ENCODE measurements around the gene TAF6L. TPM values are rescaled to one million over a fixed set of nuclear protein-coding genes. Genes with fewer than 3 reads are reported as not detected.

TAF6L gene
- total and polyA plus RNA-seq, 2 experiments from 2014 or later, result 38.8 to 56.3 TPM

- peak within 1 kb of the TSS; percentile 97 for H3K27ac ChIP-seq
Measured at GRCh38 chr11:62831520-62832335, 60.5 kb downstream of the TAF6L start, which contains the start of gene STX5. TSS of gene STX5 (minus strand) at chr11:62832051. CDS start at chr11:62831243, 808 bp downstream.

DNA sequence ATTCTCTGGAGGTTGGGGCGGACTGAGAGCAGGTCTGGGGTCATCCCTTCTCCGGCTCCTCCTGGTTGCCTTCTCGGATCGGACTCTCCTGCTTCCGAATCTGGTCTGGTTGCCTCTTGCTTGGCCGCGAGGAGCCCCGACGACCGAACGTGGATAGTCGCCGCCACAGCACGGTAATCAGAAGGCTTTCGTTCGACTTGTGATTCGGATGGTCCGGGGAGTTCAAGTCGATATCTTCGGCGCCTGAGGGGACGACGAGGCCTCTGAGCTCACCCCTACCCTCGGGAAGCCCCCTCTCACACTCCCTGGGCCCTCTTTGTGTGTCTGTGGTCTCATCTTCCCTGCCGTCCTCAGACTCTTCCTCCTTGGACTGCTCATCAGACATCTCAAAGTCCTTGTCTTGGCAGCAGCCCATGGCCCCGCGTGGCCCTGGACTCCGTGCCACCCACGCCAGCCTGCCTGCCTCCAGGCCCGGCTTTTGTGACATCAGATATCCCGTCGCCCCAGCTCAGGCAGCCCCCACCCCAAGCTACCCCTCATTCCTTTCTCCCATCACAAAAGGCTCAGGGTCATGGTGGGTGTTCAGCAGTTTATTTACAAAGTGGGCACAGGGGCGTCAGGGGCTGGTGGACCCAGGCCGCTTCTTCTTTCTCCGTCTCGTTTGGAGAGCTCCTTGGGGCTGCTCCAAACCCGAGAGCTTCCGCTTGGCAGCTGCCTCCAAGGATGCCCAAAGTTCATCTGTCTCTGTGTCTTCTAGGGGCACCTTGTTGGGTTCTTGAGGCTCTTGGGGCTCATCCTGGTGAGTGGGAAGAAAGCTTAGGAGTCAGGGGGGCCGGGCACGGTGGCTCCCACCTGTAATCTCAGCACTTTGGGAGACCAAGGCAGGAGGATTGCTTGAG, 61.4 kb downstream of the TAF6L start, which contains the start of gene TEX54:
Gene TEX54 (minus strand): TSS at position 506 of the 899 bp plus-strand sequence.
- peaks cover under 1% of the 10 kb centered on the region for H3K36me3 ChIP-seq

More at GRCh38 chr11:62831520-62832335, 60.5 kb downstream of the TAF6L start, which contains the start of gene STX5:
- peak; percentile 99 to 100 for DNase-seq (ENCODE audit: low read depth in 1 of 2, low spot score in 1 of 2)
- Histone ChIP-seq H3K27me3 (no peaks in the 10 kb centered on the region), H3K4me3 (peak within 1 kb of the TSS; percentile 90), H3K36me3 (peaks cover 9% of the 10 kb centered on the region), H3K9me3 (ENCODE audit: low read depth) (no peaks in the 10 kb centered on the region), H3K4me1 (ENCODE audit: low read depth) (peaks cover 10% of the 10 kb centered on the region)
- TF ChIP-seq, protein P1, sequence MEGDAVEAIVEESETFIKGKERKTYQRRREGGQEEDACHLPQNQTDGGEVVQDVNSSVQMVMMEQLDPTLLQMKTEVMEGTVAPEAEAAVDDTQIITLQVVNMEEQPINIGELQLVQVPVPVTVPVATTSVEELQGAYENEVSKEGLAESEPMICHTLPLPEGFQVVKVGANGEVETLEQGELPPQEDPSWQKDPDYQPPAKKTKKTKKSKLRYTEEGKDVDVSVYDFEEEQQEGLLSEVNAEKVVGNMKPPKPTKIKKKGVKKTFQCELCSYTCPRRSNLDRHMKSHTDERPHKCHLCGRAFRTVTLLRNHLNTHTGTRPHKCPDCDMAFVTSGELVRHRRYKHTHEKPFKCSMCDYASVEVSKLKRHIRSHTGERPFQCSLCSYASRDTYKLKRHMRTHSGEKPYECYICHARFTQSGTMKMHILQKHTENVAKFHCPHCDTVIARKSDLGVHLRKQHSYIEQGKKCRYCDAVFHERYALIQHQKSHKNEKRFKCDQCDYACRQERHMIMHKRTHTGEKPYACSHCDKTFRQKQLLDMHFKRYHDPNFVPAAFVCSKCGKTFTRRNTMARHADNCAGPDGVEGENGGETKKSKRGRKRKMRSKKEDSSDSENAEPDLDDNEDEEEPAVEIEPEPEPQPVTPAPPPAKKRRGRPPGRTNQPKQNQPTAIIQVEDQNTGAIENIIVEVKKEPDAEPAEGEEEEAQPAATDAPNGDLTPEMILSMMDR (IDR thresholded peaks at IDR 0.05; ENCODE audit: low read depth, low read length), result no peak

DNA sequence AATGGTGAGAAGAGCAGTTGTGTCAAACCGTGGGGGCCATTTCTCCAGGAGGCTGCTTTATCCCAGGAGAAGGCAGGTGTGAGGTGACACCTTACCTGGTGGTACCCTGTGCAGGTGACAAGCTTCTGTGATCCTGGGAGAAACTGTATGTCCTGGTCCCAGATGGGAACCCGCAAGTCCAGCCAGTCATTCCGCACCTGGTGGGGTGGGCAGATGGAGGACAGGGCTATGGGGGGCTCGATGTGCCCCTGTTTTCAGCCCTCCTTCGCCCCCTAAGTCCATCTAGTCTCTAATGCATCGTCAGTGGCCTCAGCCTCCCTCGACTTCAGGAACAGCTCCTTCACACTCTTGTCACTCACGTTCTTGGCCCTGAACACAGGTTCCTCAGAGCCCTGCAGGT, 64.1 kb downstream of the TAF6L start:
- TF ChIP-seq, protein P1 (IDR thresholded peaks at IDR 0.05; ENCODE audit: low read depth, low read length), result no peak
- Histone ChIP-seq H3K27ac (no peak overlapping the region), H3K4me1 (ENCODE audit: low read depth) (peaks cover 7% of the 10 kb centered on the region), H3K36me3 (no peaks in the 10 kb centered on the region), H3K27me3 (no peaks in the 10 kb centered on the region), H3K4me3 (no peak overlapping the region), H3K9me3 (ENCODE audit: low read depth) (no peaks in the 10 kb centered on the region)
- no peak for DNase-seq (ENCODE audit: low read depth in 1 of 2, low spot score in 1 of 2)

More for the DNA sequence above, 61.4 kb downstream of the TAF6L start, which contains the start of gene TEX54:
- Histone ChIP-seq H3K27ac (peak within 1 kb of the TSS; percentile 97), H3K27me3 (no peaks in the 10 kb centered on the region), H3K9me3 (ENCODE audit: low read depth) (no peaks in the 10 kb centered on the region), H3K4me1 (ENCODE audit: low read depth) (peaks cover 10% of the 10 kb centered on the region), H3K4me3 (peak within 1 kb of the TSS; percentile 90)
- TF ChIP-seq, protein P1 (IDR thresholded peaks at IDR 0.05; ENCODE audit: low read depth, low read length), result no peak
- DNase-seq (ENCODE audit: low read depth in 1 of 2, low spot score in 1 of 2), result no peak

Other genes starting within 250 kb of the TAF6L start
Only the 30 nearest of the 31 such genes appear.
- 50.1 and 77.1 TPM in 2 replicates for gene AHNAK, start 224.6 kb upstream of the TAF6L start, total RNA-seq
- 10.9 and 13.4 TPM in 2 replicates for gene AHNAK, start 224.6 kb upstream of the TAF6L start, polyA plus RNA-seq
- gene EEF1G, start 197.5 kb upstream of the TAF6L start, total RNA-seq, result 1,990 and 2,091 TPM in 2 replicates
- 769 and 853 TPM in 2 replicates for gene EEF1G, start 197.5 kb upstream of the TAF6L start, polyA plus RNA-seq
- gene TUT1, start 179.9 kb upstream of the TAF6L start, total RNA-seq, result 14.9 and 29.1 TPM in 2 replicates
- gene TUT1, start 179.9 kb upstream of the TAF6L start, polyA plus RNA-seq, result 18.7 and 32.1 TPM in 2 replicates
- gene MTA2, start 169.5 kb upstream of the TAF6L start, total RNA-seq, result 101 and 108 TPM in 2 replicates
- 22.9 and 31.9 TPM in 2 replicates for gene MTA2, start 169.5 kb upstream of the TAF6L start, polyA plus RNA-seq
- gene EML3, start 158.6 kb upstream of the TAF6L start, total RNA-seq, result 21.1 and 42.8 TPM in 2 replicates
- 32.0 and 38.4 TPM in 2 replicates for gene EML3, start 158.6 kb upstream of the TAF6L start, polyA plus RNA-seq
- gene ROM1, start 158.1 kb upstream of the TAF6L start, total RNA-seq, result 3.3 and 3.5 TPM in 2 replicates
- 6.9 and 7.9 TPM in 2 replicates for gene ROM1, start 158.1 kb upstream of the TAF6L start, polyA plus RNA-seq
- gene B3GAT3, start 149.4 kb upstream of the TAF6L start, total RNA-seq, result 46.4 and 52.0 TPM in 2 replicates
- gene B3GAT3, start 149.4 kb upstream of the TAF6L start, polyA plus RNA-seq, result 53.0 and 64.9 TPM in 2 replicates
- 110 TPM in 2 replicates for gene GANAB, start 124.8 kb upstream of the TAF6L start, total RNA-seq
- gene GANAB, start 124.8 kb upstream of the TAF6L start, polyA plus RNA-seq, result 143 and 151 TPM in 2 replicates
- 33.9 and 36.3 TPM in 2 replicates for gene INTS5, start 118.1 kb upstream of the TAF6L start, total RNA-seq
- 32.2 and 40.1 TPM in 2 replicates for gene INTS5, start 118.1 kb upstream of the TAF6L start, polyA plus RNA-seq
- gene C11orf98, start 106.2 kb upstream of the TAF6L start, total RNA-seq, result 136 and 141 TPM in 2 replicates
- 115 and 136 TPM in 2 replicates for gene C11orf98, start 106.2 kb upstream of the TAF6L start, polyA plus RNA-seq
- 3.8 and 11.0 TPM in 2 replicates for gene CSKMT, start 106.1 kb upstream of the TAF6L start, total RNA-seq
- 14.1 and 25.1 TPM in 2 replicates for gene CSKMT, start 106.1 kb upstream of the TAF6L start, polyA plus RNA-seq
- gene UQCC3, start 99.7 kb upstream of the TAF6L start, total RNA-seq, result 13.0 and 18.8 TPM in 2 replicates
- 32.3 and 33.5 TPM in 2 replicates for gene UQCC3, start 99.7 kb upstream of the TAF6L start, polyA plus RNA-seq
- 11.1 and 11.6 TPM in 2 replicates for gene LBHD1, start 99.1 kb upstream of the TAF6L start, total RNA-seq
- gene LBHD1, start 99.1 kb upstream of the TAF6L start, polyA plus RNA-seq, result 10.1 and 11.7 TPM in 2 replicates
- gene UBXN1, start 92.3 kb upstream of the TAF6L start, total RNA-seq, result 235 and 302 TPM in 2 replicates
- gene UBXN1, start 92.3 kb upstream of the TAF6L start, polyA plus RNA-seq, result 109 and 111 TPM in 2 replicates
- 0.81 and 1.9 TPM in 2 replicates for gene LRRN4CL, start 81.9 kb upstream of the TAF6L start, total RNA-seq
- 0.24 TPM in 1 of 2 replicates, not detected in the other for gene LRRN4CL, start 81.9 kb upstream of the TAF6L start, polyA plus RNA-seq
- gene BSCL2, start 64.0 kb upstream of the TAF6L start, total RNA-seq, result 70.3 and 73.8 TPM in 2 replicates
- 73.7 and 79.2 TPM in 2 replicates for gene BSCL2, start 64.0 kb upstream of the TAF6L start, polyA plus RNA-seq
- gene GNG3, start 63.7 kb upstream of the TAF6L start, total RNA-seq, result 0.67 TPM in 1 of 2 replicates, not detected in the other
- 2.6 and 3.0 TPM in 2 replicates for gene GNG3, start 63.7 kb upstream of the TAF6L start, polyA plus RNA-seq
- gene HNRNPUL2, start 43.9 kb upstream of the TAF6L start, total RNA-seq, result 13.7 and 20.0 TPM in 2 replicates
- gene HNRNPUL2, start 43.9 kb upstream of the TAF6L start, polyA plus RNA-seq, result 2.9 and 3.2 TPM in 2 replicates
- 36.3 and 37.3 TPM in 2 replicates for gene TTC9C, start 42.9 kb upstream of the TAF6L start, total RNA-seq
- 39.0 and 45.1 TPM in 2 replicates for gene TTC9C, start 42.9 kb upstream of the TAF6L start, polyA plus RNA-seq
- 12.5 and 14.3 TPM in 2 replicates for gene ZBTB3, start 17.2 kb upstream of the TAF6L start, total RNA-seq
- 10.4 and 10.8 TPM in 2 replicates for gene ZBTB3, start 17.2 kb upstream of the TAF6L start, polyA plus RNA-seq
- gene POLR2G, start 9.8 kb upstream of the TAF6L start, total RNA-seq, result 67.2 and 101 TPM in 2 replicates
- 195 and 219 TPM in 2 replicates for gene POLR2G, start 9.8 kb upstream of the TAF6L start, polyA plus RNA-seq
- 34.2 and 55.2 TPM in 2 replicates for gene TMEM179B, start 16.0 kb downstream of the TAF6L start, total RNA-seq
- 78.6 and 81.8 TPM in 2 replicates for gene TMEM179B, start 16.0 kb downstream of the TAF6L start, polyA plus RNA-seq
- 87.1 and 88.9 TPM in 2 replicates for gene TMEM223, start 20.6 kb downstream of the TAF6L start, total RNA-seq
- gene TMEM223, start 20.6 kb downstream of the TAF6L start, polyA plus RNA-seq, result 92.4 and 102 TPM in 2 replicates
- 52.8 and 60.7 TPM in 2 replicates for gene NXF1, start 34.0 kb downstream of the TAF6L start, total RNA-seq
- gene NXF1, start 34.0 kb downstream of the TAF6L start, polyA plus RNA-seq, result 96.7 and 127 TPM in 2 replicates
- gene STX5, start 60.7 kb downstream of the TAF6L start, total RNA-seq, result 38.5 and 45.2 TPM in 2 replicates
- gene STX5, start 60.7 kb downstream of the TAF6L start, polyA plus RNA-seq, result 49.4 and 53.6 TPM in 2 replicates
- not detected in 2 replicates for gene TEX54, start 61.4 kb downstream of the TAF6L start, total RNA-seq
- gene TEX54, start 61.4 kb downstream of the TAF6L start, polyA plus RNA-seq, result 3.0 and 4.8 TPM in 2 replicates
- gene WDR74, start 68.2 kb downstream of the TAF6L start, total RNA-seq, result 47.4 and 63.3 TPM in 2 replicates
- gene WDR74, start 68.2 kb downstream of the TAF6L start, polyA plus RNA-seq, result 42.1 and 52.8 TPM in 2 replicates
- 71.8 and 79.2 TPM in 2 replicates for gene SLC3A2, start 109.5 kb downstream of the TAF6L start, total RNA-seq
- gene SLC3A2, start 109.5 kb downstream of the TAF6L start, polyA plus RNA-seq, result 93.8 and 100 TPM in 2 replicates
- 1.3 and 1.4 TPM in 2 replicates for gene CHRM1, start 150.0 kb downstream of the TAF6L start, total RNA-seq
- 0.97 and 1.6 TPM in 2 replicates for gene CHRM1, start 150.0 kb downstream of the TAF6L start, polyA plus RNA-seq
- gene SLC22A6, start 213.6 kb downstream of the TAF6L start, total RNA-seq, result not detected in 2 replicates
- not detected in 2 replicates for gene SLC22A6, start 213.6 kb downstream of the TAF6L start, polyA plus RNA-seq